Spleen (tissue), 11 donors: ENCODE results near the gene ALKBH2. TPM values are rescaled to one million over a fixed set of nuclear protein-coding genes. Genes with fewer than 3 reads are reported as not detected.

Experiments
- DNase-seq: peaks from one replicate; pipeline ENCODE4 v3.0.0-alpha.2; 2020
- H3K27ac ChIP-seq, 8 donors: fragments of 200-600 bp; sonication (generic) in 7 of 8; 1 replicate in 4 of 8; 2 replicates in 4 of 8; pipeline versions ENCODE4 v1.5.0 to v1.8.0; 2016 to 2021; ENCODE audit warnings: inconsistent platforms in 4 of 8, mild to moderate bottlenecking in 4 of 8, moderate library complexity in 1 of 8
- H3K27me3 ChIP-seq, 7 donors: fragments of 200-600 bp; sonication (generic) in 6 of 7; replicated peaks in 1 of 7; 1 replicate in 4 of 7; 2 replicates in 3 of 7; pipeline versions ENCODE4 v1.5.0 to v1.8.0; 2016 to 2021; ENCODE audit warnings: inconsistent platforms in 3 of 7, mild to moderate bottlenecking in 1 of 7
- H3K36me3 ChIP-seq, 6 donors: fragments of 200-600 bp; sonication (generic) in 5 of 6; 1 replicate in 4 of 6; 2 replicates in 2 of 6; pipeline versions ENCODE4 v1.5.0 to v1.8.0; 2016 to 2021; ENCODE audit warnings: inconsistent platforms in 2 of 6
- H3K4me1 ChIP-seq, 6 donors: fragments of 200-600 bp; sonication (generic) in 5 of 6; 1 replicate in 3 of 6; 2 replicates in 3 of 6; pipeline versions ENCODE4 v1.5.0 to v1.8.0; 2016 to 2021; ENCODE audit warnings: inconsistent platforms in 3 of 6
- H3K4me3 ChIP-seq, 8 donors: fragments of 200-600 bp; sonication (generic) in 7 of 8; 1 replicate in 4 of 8; 2 replicates in 4 of 8; pipeline versions ENCODE4 v1.5.0 to v1.8.0; 2016 to 2021; ENCODE audit warnings: inconsistent platforms in 4 of 8, mild to moderate bottlenecking in 4 of 8, moderate library complexity in 2 of 8
- H3K9me3 ChIP-seq, 8 donors: fragments of 200-600 bp; sonication (generic) in 7 of 8; 1 replicate in 4 of 8; 2 replicates in 4 of 8; pipeline versions ENCODE4 v1.5.0 to v1.8.0; 2016 to 2021; ENCODE audit warnings: inconsistent platforms in 4 of 8
- POLR2A ChIP-seq, 3 donors: fragments of 450-650 bp; IDR thresholded peaks; one replicate each; pipeline ENCODE4 v1.5.1; 2017; ENCODE audit warnings: antibody characterized with exemption in 3 of 3, mild to moderate bottlenecking in 1 of 3
- POLR2AphosphoS5 ChIP-seq, 3 donors: sonication (generic); formaldehyde crosslinking; IDR thresholded peaks; one replicate each; pipeline ENCODE4 v1.5.1; 2017; ENCODE audit warnings: antibody characterized with exemption in 3 of 3
- WGBS, 5 donors: extraction: QIAGEN DNeasy Blood & Tissue Kit in 3 of 5; methylation state at CpG; one replicate each; pipeline versions ENCODE4 v1.1.5 to v1.1.7; 2013 to 2018; 5-methylcytosine and 5-hydroxymethylcytosine counted together
- intact Hi-C: fragments of 100-400 bp; cut with DNase I; formaldehyde crosslinking; loops from one replicate; pipeline ENCODE4 v1.15.0; 2023; ENCODE audit warnings: low total_unique reads
- polyA plus RNA-seq, 3 donors: library from polyadenylated mRNA; stranded (reverse); fragments of 200-250 nt; gene quantifications; one replicate each; pipeline ENCODE4 v1.2.1, GENCODE V29; 2013
- total RNA-seq, 7 donors: library from RNA; depleted of rRNA in 3 of 7; stranded (reverse); fragments of >200 nt in 3 of 7; fragmentation: NEBNext Ultra II Directional in 4 of 7; extraction: Animal tissue kit (Norgen Biotek cat#: 25700) in 4 of 7; gene quantifications; one replicate each; pipeline versions ENCODE4 v1.1.0 to v1.2.1, GENCODE V29; 2016 to 2021
- TF ChIP-seq, protein P1 (sequence below), 11 experiments: fragments of 200-600 bp in 7 of 11; fragments of 450-650 bp in 4 of 11; sonication (generic) in 4 of 11; IDR thresholded peaks in 8 of 11; conservative IDR thresholded peaks in 3 of 11; 1 replicate in 7 of 11; 2 replicates in 4 of 11; pipeline versions ENCODE4 v1.4.0 to v1.8.0; 2016 to 2021; ENCODE audit warnings: antibody characterized with exemption in 11 of 11, inconsistent platforms in 4 of 11, mild to moderate bottlenecking in 1 of 11
- donor health status: healthy with polysubstance abuse.
- donor health status: DM: no; HTN: no; CAD: no; lungs with moderate emphysema.
- donor health status: DM: no; HTN: no; CAD: no.
- donor health status: Bipolar disorder and iron deficiency.
- donor health status: healthy.
- donor health status: DM: no; HTN: no; CAD: no.
- donor health status: DM: yes; HTN: yes; CAD: no.

The ALKBH2 gene
- total and polyA plus RNA-seq, 10 donors: 8.6 to 40.3 (median 13.8) TPM

DNA sequence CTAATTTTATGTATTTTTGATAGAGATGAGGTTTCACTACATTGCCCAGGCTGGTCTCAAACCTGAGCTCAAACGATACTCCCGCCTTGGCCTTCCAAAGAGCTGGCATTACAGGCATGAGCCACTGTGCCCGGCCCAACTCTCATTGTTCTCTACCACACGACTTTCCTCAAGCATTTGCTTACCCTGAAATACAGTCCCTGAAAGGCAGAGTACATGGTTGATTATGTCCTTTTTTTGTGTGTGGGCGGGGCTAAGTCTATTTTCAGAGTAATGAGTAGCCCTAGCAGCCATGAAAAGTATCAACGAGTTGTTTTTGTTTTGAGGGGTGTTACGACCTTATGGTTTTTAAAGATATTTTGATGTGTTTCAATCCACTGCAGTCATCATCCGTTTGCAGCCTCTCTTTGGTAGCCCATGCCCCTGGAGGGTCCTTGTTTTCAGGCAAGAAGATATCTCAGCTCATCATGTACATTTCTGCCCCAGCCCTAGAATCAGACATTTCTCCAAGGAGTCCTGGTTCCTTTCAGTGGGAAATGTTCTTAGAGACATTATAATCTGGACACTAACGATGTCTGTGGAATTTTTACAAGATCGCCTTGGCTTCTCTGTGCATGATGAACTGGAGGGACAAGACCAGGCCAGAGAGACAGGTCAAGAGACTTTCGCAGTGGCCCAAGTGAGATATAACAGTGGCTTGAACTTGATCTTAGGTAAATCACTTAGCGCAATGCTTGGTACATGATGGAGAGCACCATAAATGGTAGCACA is 31.8 kb upstream of the ALKBH2 start:
- Histone ChIP-seq H3K27ac (no peak overlapping the region), H3K4me1 (peaks cover 0 to 3% (median 0%) of the 10 kb centered on the region in 6 donors), H3K4me3 (no peak overlapping the region), H3K27me3 (no peaks in the 10 kb centered on the region), H3K9me3 (no peaks in the 10 kb centered on the region), H3K36me3 (no peaks in the 10 kb centered on the region)
- DNase-seq: peak; percentile 21
- TF ChIP-seq, protein P1, sequence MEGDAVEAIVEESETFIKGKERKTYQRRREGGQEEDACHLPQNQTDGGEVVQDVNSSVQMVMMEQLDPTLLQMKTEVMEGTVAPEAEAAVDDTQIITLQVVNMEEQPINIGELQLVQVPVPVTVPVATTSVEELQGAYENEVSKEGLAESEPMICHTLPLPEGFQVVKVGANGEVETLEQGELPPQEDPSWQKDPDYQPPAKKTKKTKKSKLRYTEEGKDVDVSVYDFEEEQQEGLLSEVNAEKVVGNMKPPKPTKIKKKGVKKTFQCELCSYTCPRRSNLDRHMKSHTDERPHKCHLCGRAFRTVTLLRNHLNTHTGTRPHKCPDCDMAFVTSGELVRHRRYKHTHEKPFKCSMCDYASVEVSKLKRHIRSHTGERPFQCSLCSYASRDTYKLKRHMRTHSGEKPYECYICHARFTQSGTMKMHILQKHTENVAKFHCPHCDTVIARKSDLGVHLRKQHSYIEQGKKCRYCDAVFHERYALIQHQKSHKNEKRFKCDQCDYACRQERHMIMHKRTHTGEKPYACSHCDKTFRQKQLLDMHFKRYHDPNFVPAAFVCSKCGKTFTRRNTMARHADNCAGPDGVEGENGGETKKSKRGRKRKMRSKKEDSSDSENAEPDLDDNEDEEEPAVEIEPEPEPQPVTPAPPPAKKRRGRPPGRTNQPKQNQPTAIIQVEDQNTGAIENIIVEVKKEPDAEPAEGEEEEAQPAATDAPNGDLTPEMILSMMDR (IDR thresholded peaks at IDR 0.05 in 8 of 11, conservative IDR thresholded peaks at IDR 0.05 in 3 of 11): no peak
- WGBS, 5 donors: 82 to 89% (median 86%) methylated on average over 12 of the region's 12 CpGs
- intact Hi-C loops: no loop called here

DNA sequence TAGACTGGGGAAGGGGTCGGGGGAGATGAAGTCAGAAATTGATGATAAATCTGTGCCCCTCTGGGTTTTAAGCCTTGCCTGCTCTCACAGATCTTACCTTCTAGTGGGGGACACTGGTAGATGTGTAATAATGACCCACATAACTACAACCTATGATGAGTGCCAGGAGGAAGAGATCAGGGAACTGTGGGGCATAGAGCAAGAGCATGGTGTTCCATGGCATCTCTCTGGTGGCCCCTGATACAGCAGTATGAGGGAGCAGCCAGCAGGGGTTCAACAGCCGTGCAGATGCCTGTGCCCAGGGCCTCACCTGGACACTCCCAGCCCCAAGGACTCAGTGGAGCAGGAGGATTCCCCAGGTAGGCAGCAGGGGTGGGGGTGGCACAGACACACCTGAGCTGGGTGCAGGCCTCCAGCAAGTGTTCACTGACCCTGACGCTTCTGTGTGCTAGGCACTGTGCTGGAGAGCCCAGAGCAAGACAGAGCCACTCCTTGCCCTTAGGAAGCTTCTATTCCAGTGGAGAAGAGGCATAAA is 28.1 kb upstream of the ALKBH2 start:
- 92 to 100% (median 94%) methylated on average over 3 of the region's 3 CpGs for WGBS, 5 donors

DNA sequence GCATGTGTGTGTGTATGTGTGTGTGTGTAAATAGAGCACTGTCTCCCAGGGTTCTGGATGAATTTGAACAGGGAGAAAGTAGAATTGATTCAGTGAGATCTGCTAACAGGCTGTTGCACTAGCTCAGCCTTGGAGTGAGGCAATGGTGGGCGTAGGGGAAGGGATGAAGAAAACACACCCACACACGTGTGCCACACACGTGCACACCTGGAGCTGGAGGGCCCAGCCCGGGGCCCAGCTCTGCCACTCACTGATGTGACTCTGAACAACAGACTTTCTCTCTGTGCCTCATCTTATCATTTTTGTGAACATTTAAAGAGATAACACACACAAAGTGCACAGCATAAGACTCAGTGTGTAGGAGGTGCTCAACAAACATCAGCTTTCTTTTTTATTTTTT is 27.3 kb upstream of the ALKBH2 start:
- WGBS, 5 donors: 44 to 92% (median 71%) methylated on average over 4 of the region's 4 CpGs
- intact Hi-C loops: no loop called here
- Histone ChIP-seq H3K4me3 (no peak overlapping the region), H3K27ac (no peak overlapping the region), H3K9me3 (no peaks in the 10 kb centered on the region), H3K4me1 (peaks cover 9 to 41% (median 20%) of the 10 kb centered on the region in 6 donors), H3K36me3 (no peaks in the 10 kb centered on the region), H3K27me3 (no peaks in the 10 kb centered on the region)
- peak; percentile 50 for DNase-seq
- TF ChIP-seq, protein P1 (IDR thresholded peaks at IDR 0.05 in 8 of 11, conservative IDR thresholded peaks at IDR 0.05 in 3 of 11): no peak
- TF ChIP-seq POLR2AphosphoS5 (IDR thresholded peaks at IDR 0.05) (no peak), POLR2A (IDR thresholded peaks at IDR 0.05) (no peak)

More for the DNA sequence above, 28.1 kb upstream of the ALKBH2 start:
- no peaks in the 10 kb centered on the region for H3K27me3 ChIP-seq
- no peak overlapping the region for H3K4me3 ChIP-seq
- H3K4me1 ChIP-seq: peaks cover 2 to 36% (median 12%) of the 10 kb centered on the region in 6 donors
- intact Hi-C loops: no loop called here
- H3K36me3 ChIP-seq: no peaks in the 10 kb centered on the region
- peak; percentile 51 for DNase-seq
- no peaks in the 10 kb centered on the region for H3K9me3 ChIP-seq
- no peak for TF ChIP-seq POLR2AphosphoS5 (IDR thresholded peaks at IDR 0.05)
- TF ChIP-seq, protein P1 (IDR thresholded peaks at IDR 0.05 in 8 of 11, conservative IDR thresholded peaks at IDR 0.05 in 3 of 11): no peak
- TF ChIP-seq POLR2A (IDR thresholded peaks at IDR 0.05): no peak
- no peak overlapping the region for H3K27ac ChIP-seq

- Histone ChIP-seq H3K4me3 (no peak overlapping the region), H3K36me3 (no peaks in the 10 kb centered on the region), H3K9me3 (no peaks in the 10 kb centered on the region), H3K27ac (no peak overlapping the region), H3K4me1 (peaks cover 14 to 46% (median 24%) of the 10 kb centered on the region in 6 donors), H3K27me3 (no peaks in the 10 kb centered on the region)
- DNase-seq: peak; percentile 11
- intact Hi-C loops: no loop called here
- TF ChIP-seq POLR2AphosphoS5 (IDR thresholded peaks at IDR 0.05) (no peak), POLR2A (IDR thresholded peaks at IDR 0.05) (no peak)
- TF ChIP-seq, protein P1 (IDR thresholded peaks at IDR 0.05 in 8 of 11, conservative IDR thresholded peaks at IDR 0.05 in 3 of 11): no peak
- 77 to 92% (median 85%) methylated on average over 2 of the region's 2 CpGs for WGBS, 5 donors
Measured at GRCh38 chr12:109120095-109120494, 26.8 kb upstream of the ALKBH2 start.
